H1 (cell line): Measurements from ENCODE around the gene CCDC9B. TPM values are rescaled to one million over a fixed set of nuclear protein-coding genes. Genes with fewer than 3 reads are reported as not detected.

ENCODE experiments used
- ATF3 ChIP-seq: IDR thresholded peaks from 2 replicates; pipeline ENCODE4 v1.6.1; 2011; ENCODE audit warnings: low read depth, mild to moderate bottlenecking, low read length; ENCODE audit not compliant: insufficient read depth
- CBX8 ChIP-seq: fragments of 300-800, 300-1000 bp; sonication (generic); IDR thresholded peaks from 2 replicates; pipeline ENCODE4 v1.7.1; 2016; ENCODE audit warnings: low read depth, low read length, borderline replicate concordance
- CEBPB ChIP-seq: IDR thresholded peaks from 2 replicates; pipeline ENCODE4 v1.6.1; 2012; ENCODE audit warnings: low read depth, low read length
- GTF2F1 ChIP-seq: IDR thresholded peaks from 2 replicates; pipeline ENCODE4 v1.6.1; 2012; ENCODE audit warnings: low read depth, low read length, improper control_type of control experiment, borderline replicate concordance
- JUN ChIP-seq: IDR thresholded peaks from 2 replicates; pipeline ENCODE4 v1.6.1; 2011; ENCODE audit warnings: low read depth, mild to moderate bottlenecking, improper control_type of control experiment, low read length
- POLR2A ChIP-seq, 2 experiments: IDR thresholded peaks; 1 replicate in 1 of 2; 2 replicates in 1 of 2; pipeline ENCODE4 v1.6.1; 2011; ENCODE audit warnings: low read depth in 2 of 2, low read length in 2 of 2, mild to moderate bottlenecking in 2 of 2; ENCODE audit errors: control extremely low read depth in 1 of 2
- RAD21 ChIP-seq, 2 experiments: IDR thresholded peaks in 1 of 2; conservative IDR thresholded peaks in 1 of 2; 2 replicates each; pipeline ENCODE4 v1.6.1; 2011; ENCODE audit warnings: low read depth in 2 of 2, low read length in 2 of 2, improper control_type of control experiment in 1 of 2, inconsistent platforms in 1 of 2, mild to moderate bottlenecking in 1 of 2, moderate library complexity in 1 of 2
- RFX5 ChIP-seq: IDR thresholded peaks from 2 replicates; pipeline ENCODE4 v1.6.1; 2011; ENCODE audit warnings: low read depth, low read length, improper control_type of control experiment, borderline replicate concordance
- SAP30 ChIP-seq: fragments of 300-600 bp; sonication (generic); IDR thresholded peaks from 2 replicates; pipeline ENCODE4 v1.7.1; 2012; ENCODE audit warnings: low read length, moderate library complexity, mild to moderate bottlenecking, inconsistent platforms; ENCODE audit not compliant: insufficient read depth, insufficient replicate concordance
- polyA plus RNA-seq, 7 experiments: library from polyadenylated mRNA; depleted of rRNA in 3 of 7; stranded (reverse) in 5 of 7; unstranded in 2 of 7; fragments of >200 nt in 5 of 7; fragments of 200-250 nt in 2 of 7; gene quantifications; 1 replicate in 5 of 7; 2 replicates in 1 of 7; 4 replicates in 1 of 7; pipeline versions ENCODE4 v1.2.1 to v1.2.3, GENCODE V29; 2011 to 2013; ENCODE audit warnings: missing spikeins in 2 of 7, mixed read lengths in 2 of 7
- total RNA-seq: library from RNA; stranded (reverse); fragmentation: NEBNext Ultra II Directional; extraction: Animal tissue kit (Norgen Biotek cat#: 25700); gene quantifications from 2 replicates; pipeline ENCODE4 v1.2.1, GENCODE V29; 2021
- TF ChIP-seq, protein P1 (sequence below): fragments of 300-600 bp; sonication (generic); IDR thresholded peaks from 2 replicates; pipeline ENCODE4 v1.7.1; 2012; ENCODE audit warnings: low read length, moderate library complexity, mild to moderate bottlenecking, inconsistent platforms; ENCODE audit not compliant: insufficient replicate concordance

The CCDC9B gene
- total and polyA plus RNA-seq, 2 of the 8 experiments (the other 6 are each of a cell fraction or from before 2014, with no cell fraction given) = 0.45 to 0.78 TPM

DNA sequence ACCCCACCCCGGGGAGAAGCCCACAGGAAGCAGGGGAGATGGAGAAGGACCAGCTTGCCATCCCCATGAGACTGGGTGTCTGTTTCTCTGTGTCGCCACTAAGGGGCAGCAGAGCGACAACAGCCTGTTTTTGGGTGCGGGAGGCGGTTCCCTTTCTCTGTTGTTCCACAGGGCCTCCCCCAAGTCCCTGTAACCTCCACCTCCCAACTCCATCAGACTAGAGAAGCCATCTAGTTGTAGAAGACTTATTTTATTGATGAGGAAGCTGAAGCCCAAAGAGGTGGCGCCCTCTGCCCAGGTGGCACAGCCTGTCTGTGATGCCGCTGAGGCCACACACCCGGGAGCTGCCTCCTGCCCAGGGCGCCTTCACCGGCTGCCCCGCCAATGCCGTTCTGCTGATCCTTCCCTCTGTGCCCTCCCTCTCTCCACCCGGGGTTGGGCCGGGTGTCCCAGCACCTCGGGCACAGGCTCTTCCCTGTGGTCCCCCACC lies 3.9 kb upstream of the CCDC9B start (continued):
- TF ChIP-seq, protein P1, sequence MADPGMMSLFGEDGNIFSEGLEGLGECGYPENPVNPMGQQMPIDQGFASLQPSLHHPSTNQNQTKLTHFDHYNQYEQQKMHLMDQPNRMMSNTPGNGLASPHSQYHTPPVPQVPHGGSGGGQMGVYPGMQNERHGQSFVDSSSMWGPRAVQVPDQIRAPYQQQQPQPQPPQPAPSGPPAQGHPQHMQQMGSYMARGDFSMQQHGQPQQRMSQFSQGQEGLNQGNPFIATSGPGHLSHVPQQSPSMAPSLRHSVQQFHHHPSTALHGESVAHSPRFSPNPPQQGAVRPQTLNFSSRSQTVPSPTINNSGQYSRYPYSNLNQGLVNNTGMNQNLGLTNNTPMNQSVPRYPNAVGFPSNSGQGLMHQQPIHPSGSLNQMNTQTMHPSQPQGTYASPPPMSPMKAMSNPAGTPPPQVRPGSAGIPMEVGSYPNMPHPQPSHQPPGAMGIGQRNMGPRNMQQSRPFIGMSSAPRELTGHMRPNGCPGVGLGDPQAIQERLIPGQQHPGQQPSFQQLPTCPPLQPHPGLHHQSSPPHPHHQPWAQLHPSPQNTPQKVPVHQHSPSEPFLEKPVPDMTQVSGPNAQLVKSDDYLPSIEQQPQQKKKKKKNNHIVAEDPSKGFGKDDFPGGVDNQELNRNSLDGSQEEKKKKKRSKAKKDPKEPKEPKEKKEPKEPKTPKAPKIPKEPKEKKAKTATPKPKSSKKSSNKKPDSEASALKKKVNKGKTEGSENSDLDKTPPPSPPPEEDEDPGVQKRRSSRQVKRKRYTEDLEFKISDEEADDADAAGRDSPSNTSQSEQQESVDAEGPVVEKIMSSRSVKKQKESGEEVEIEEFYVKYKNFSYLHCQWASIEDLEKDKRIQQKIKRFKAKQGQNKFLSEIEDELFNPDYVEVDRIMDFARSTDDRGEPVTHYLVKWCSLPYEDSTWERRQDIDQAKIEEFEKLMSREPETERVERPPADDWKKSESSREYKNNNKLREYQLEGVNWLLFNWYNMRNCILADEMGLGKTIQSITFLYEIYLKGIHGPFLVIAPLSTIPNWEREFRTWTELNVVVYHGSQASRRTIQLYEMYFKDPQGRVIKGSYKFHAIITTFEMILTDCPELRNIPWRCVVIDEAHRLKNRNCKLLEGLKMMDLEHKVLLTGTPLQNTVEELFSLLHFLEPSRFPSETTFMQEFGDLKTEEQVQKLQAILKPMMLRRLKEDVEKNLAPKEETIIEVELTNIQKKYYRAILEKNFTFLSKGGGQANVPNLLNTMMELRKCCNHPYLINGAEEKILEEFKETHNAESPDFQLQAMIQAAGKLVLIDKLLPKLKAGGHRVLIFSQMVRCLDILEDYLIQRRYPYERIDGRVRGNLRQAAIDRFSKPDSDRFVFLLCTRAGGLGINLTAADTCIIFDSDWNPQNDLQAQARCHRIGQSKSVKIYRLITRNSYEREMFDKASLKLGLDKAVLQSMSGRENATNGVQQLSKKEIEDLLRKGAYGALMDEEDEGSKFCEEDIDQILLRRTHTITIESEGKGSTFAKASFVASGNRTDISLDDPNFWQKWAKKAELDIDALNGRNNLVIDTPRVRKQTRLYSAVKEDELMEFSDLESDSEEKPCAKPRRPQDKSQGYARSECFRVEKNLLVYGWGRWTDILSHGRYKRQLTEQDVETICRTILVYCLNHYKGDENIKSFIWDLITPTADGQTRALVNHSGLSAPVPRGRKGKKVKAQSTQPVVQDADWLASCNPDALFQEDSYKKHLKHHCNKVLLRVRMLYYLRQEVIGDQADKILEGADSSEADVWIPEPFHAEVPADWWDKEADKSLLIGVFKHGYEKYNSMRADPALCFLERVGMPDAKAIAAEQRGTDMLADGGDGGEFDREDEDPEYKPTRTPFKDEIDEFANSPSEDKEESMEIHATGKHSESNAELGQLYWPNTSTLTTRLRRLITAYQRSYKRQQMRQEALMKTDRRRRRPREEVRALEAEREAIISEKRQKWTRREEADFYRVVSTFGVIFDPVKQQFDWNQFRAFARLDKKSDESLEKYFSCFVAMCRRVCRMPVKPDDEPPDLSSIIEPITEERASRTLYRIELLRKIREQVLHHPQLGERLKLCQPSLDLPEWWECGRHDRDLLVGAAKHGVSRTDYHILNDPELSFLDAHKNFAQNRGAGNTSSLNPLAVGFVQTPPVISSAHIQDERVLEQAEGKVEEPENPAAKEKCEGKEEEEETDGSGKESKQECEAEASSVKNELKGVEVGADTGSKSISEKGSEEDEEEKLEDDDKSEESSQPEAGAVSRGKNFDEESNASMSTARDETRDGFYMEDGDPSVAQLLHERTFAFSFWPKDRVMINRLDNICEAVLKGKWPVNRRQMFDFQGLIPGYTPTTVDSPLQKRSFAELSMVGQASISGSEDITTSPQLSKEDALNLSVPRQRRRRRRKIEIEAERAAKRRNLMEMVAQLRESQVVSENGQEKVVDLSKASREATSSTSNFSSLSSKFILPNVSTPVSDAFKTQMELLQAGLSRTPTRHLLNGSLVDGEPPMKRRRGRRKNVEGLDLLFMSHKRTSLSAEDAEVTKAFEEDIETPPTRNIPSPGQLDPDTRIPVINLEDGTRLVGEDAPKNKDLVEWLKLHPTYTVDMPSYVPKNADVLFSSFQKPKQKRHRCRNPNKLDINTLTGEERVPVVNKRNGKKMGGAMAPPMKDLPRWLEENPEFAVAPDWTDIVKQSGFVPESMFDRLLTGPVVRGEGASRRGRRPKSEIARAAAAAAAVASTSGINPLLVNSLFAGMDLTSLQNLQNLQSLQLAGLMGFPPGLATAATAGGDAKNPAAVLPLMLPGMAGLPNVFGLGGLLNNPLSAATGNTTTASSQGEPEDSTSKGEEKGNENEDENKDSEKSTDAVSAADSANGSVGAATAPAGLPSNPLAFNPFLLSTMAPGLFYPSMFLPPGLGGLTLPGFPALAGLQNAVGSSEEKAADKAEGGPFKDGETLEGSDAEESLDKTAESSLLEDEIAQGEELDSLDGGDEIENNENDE = no peak
- TF ChIP-seq RAD21 (IDR thresholded peaks at IDR 0.05 in 1 of 2, conservative IDR thresholded peaks at IDR 0.05 in 1 of 2; ENCODE audit: low read depth in 2 of 2, low read length in 2 of 2) (peak; percentile 82 to 85), GTF2F1 (no peak), SAP30 (no peak), CEBPB (no peak), CBX8 (no peak), RFX5 (no peak), JUN (no peak), POLR2A (IDR thresholded peaks at IDR 0.05; ENCODE audit: control extremely low read depth in 1 of 2, low read depth in 2 of 2, low read length in 2 of 2) (no peak), ATF3 (no peak)
